Hepatocyte (in vitro differentiated cells): Measurements from ENCODE around the gene TPST1.

Experiments used
- CTCF ChIP-seq: fragments of 200-600 bp; sonication (generic); IDR thresholded peaks from 2 replicates; pipeline ENCODE4 v1.5.1; 2016; ENCODE audit warnings: antibody characterized with exemption, mild to moderate bottlenecking; ENCODE audit not compliant: poor library complexity
- EZH2 ChIP-seq: fragments of 200-600 bp; sonication (generic); IDR thresholded peaks from 2 replicates; pipeline ENCODE4 v1.6.1; 2016; ENCODE audit warnings: antibody characterized with exemption, mild to moderate bottlenecking, borderline replicate concordance
- EZH2phosphoT487 ChIP-seq: fragments of 200-600 bp; sonication (generic); IDR thresholded peaks from one replicate; pipeline ENCODE4 v1.6.1; 2018; ENCODE audit warnings: antibody characterized with exemption, mild to moderate bottlenecking, low read depth, moderate library complexity; ENCODE audit not compliant: unreplicated experiment, severe bottlenecking

GRCh38 chr7:66326501-66327215 is 121.5 kb downstream of the TPST1 start:
- TF ChIP-seq CTCF (no peak), EZH2phosphoT487 (no peak), EZH2 (no peak)
